ENCODE data around the gene TSC22D2. TPM values are rescaled to one million over a fixed set of nuclear protein-coding genes. Genes with fewer than 3 reads are reported as not detected.

The TSC22D2 gene
- total RNA-seq, 1 experiment from 2014 or later: 20.0 TPM

- Histone ChIP-seq H3K4me2 (ENCODE audit: low read length) (no peak overlapping the region), H3K9me3 (ENCODE audit: control insufficient read depth in 1 of 2, insufficient read depth in 1 of 2, low read depth in 1 of 2, low read length in 2 of 2) (no peaks in the 10 kb centered on the region), H4K20me1 (ENCODE audit: insufficient read depth) (peaks cover 15% of the 10 kb centered on the region; the same call in 1 of the 2 replicates), H3K9me2 (ENCODE audit: insufficient read depth) (no peaks in the 10 kb centered on the region), H3K27ac (ENCODE audit: low read depth, low read length) (no peak overlapping the region), H3K4me3 (replicated peaks in 1 of 2; ENCODE audit: low read depth in 1 of 2, low read length in 2 of 2) (no peak overlapping the region), H3K4me1 (ENCODE audit: control insufficient read depth in 1 of 2, insufficient read depth in 2 of 2, low read length in 2 of 2) (peaks cover 7 to 22% of the 10 kb centered on the region in 2 experiments), H3K79me2 (ENCODE audit: insufficient read depth, low read length) (peaks cover 95% of the 10 kb centered on the region), H3K36me3 (ENCODE audit: control insufficient read depth in 1 of 2, insufficient read depth in 2 of 2, low read length in 2 of 2) (0 out of 4 replicates have a peak, but pooled peaks cover 0 to 4% of the 10 kb centered on the region in 2 experiments), H2AFZ (ENCODE audit: low read depth, low read length, poor library complexity, severe bottlenecking) (no peak overlapping the region), H3K27me3 (ENCODE audit: insufficient read depth, low read length) (no peaks in the 10 kb centered on the region), H3K9ac (ENCODE audit: low read length) (no peak overlapping the region)
- no peak for ATAC-seq
- no TSS peak for BruUV-seq (replicated peaks)
- ChIA-PET CTCF (no interaction called here), RAD21 (ENCODE audit: low non-redundant PET in 1 of 2, low total read pairs in 2 of 2, uncharacterized antibody in 2 of 2, unreplicated experiment in 2 of 2) (no interaction called here), POLR2A (no interaction called here)
- TF ChIP-seq SIN3A (IDR thresholded peaks at IDR 0.05; ENCODE audit: low read depth): no peak
- no peak for DNase-seq (ENCODE audit: low read depth, low spot score)
- intact Hi-C loops (cut with micrococcal nuclease): no loop called here
Observed at GRCh38 chr3:150443331-150443741, 35.2 kb downstream of the TSC22D2 start.

GRCh38 chr3:150444371-150444770, 36.3 kb downstream of the TSC22D2 start:
- intact Hi-C loops (cut with micrococcal nuclease): no loop called here
- no peaks in the 10 kb centered on the region for H3K9me3 ChIP-seq (ENCODE audit: control insufficient read depth in 1 of 2, insufficient read depth in 1 of 2, low read depth in 1 of 2, low read length in 2 of 2)
- H3K9me2 ChIP-seq (ENCODE audit: insufficient read depth): no peaks in the 10 kb centered on the region
- no peak overlapping the region for H3K9ac ChIP-seq (ENCODE audit: low read length)
- no peaks in the 10 kb centered on the region for H3K27me3 ChIP-seq (ENCODE audit: insufficient read depth, low read length)
- H3K4me1 ChIP-seq (ENCODE audit: control insufficient read depth in 1 of 2, insufficient read depth in 2 of 2, low read length in 2 of 2): peaks cover 7 to 24% of the 10 kb centered on the region in 2 experiments
- H3K27ac ChIP-seq (ENCODE audit: low read depth, low read length): no peak overlapping the region
- TF ChIP-seq ZBTB33 (IDR thresholded peaks at IDR 0.05; ENCODE audit: extremely low read depth, insufficient replicate concordance, low read length): no peak
- TF ChIP-seq ZNF274 (IDR thresholded peaks at IDR 0.05; ENCODE audit: low read depth, low read length): no peak
- TF ChIP-seq ZFX (IDR thresholded peaks at IDR 0.05): no peak
- no peak for TF ChIP-seq RAD21 (IDR thresholded peaks at IDR 0.05; ENCODE audit: low read depth)
- TF ChIP-seq SP1 (IDR thresholded peaks at IDR 0.05; ENCODE audit: low read depth): no peak
- no peak for TF ChIP-seq ATF3 (IDR thresholded peaks at IDR 0.05)
- TF ChIP-seq JUND (IDR thresholded peaks at IDR 0.05): no peak
- no peak for TF ChIP-seq FOSL1 (IDR thresholded peaks at IDR 0.05; ENCODE audit: low read depth)
- TF ChIP-seq POLR2AphosphoS5 (IDR thresholded peaks at IDR 0.05; ENCODE audit: low read depth, low read length): no peak
- no peak for TF ChIP-seq SIN3A (IDR thresholded peaks at IDR 0.05; ENCODE audit: low read depth)
- no peak for TF ChIP-seq REST (IDR thresholded peaks at IDR 0.05; ENCODE audit: low read depth)
- no peak for TF ChIP-seq SRF (IDR thresholded peaks at IDR 0.05; ENCODE audit: low read depth)
- TF ChIP-seq EZH2 (IDR thresholded peaks at IDR 0.05): no peak
- H4K20me1 ChIP-seq (ENCODE audit: insufficient read depth): peaks cover 14% of the 10 kb centered on the region; the same call in 1 of the 2 replicates
- CTCF ChIA-PET: no interaction called here
- peaks cover 95% of the 10 kb centered on the region for H3K79me2 ChIP-seq (ENCODE audit: insufficient read depth, low read length)
- RAD21 ChIA-PET (ENCODE audit: low non-redundant PET in 1 of 2, low total read pairs in 2 of 2, uncharacterized antibody in 2 of 2, unreplicated experiment in 2 of 2): no interaction called here
- no peak overlapping the region for H2AFZ ChIP-seq (ENCODE audit: low read depth, low read length, poor library complexity, severe bottlenecking)
- no peak overlapping the region for H3K4me3 ChIP-seq (replicated peaks in 1 of 2; ENCODE audit: low read depth in 1 of 2, low read length in 2 of 2)
- 0 out of 4 replicates have a peak, but pooled peaks cover 0 to 4% of the 10 kb centered on the region in 2 experiments for H3K36me3 ChIP-seq (ENCODE audit: control insufficient read depth in 1 of 2, insufficient read depth in 2 of 2, low read length in 2 of 2)
- DNase-seq (ENCODE audit: low read depth, low spot score): no peak
- POLR2A ChIA-PET: no interaction called here
- no peak for ATAC-seq
- H3K4me2 ChIP-seq (ENCODE audit: low read length): no peak overlapping the region
- BruUV-seq (replicated peaks): no TSS peak

Measured in HCT116 (cell line).